Tibial nerve (tissue), 4 donors: ENCODE measurements around the gene ARID3A. TPM values are rescaled to one million over a fixed set of nuclear protein-coding genes. Genes with fewer than 3 reads are reported as not detected.
A peak's percentile ranks its signal among the peaks of the same experiment; 100 is the strongest.

ENCODE experiments used
- DNase-seq, 2 donors: peaks; one replicate each; pipeline ENCODE4 v3.0.0-alpha.2; 2019; ENCODE audit warnings: low spot score in 2 of 2
- H3K27ac ChIP-seq, 4 donors: fragments of 200-600 bp; sonication (generic) in 3 of 4; one replicate each; pipeline ENCODE4 v1.5.1; 2017 to 2019; ENCODE audit warnings: mild to moderate bottlenecking in 1 of 4
- H3K27me3 ChIP-seq, 2 donors: fragments of 200-600 bp; sonication (generic) in 1 of 2; one replicate each; pipeline versions ENCODE4 v1.5.1 to v1.6.0; 2017 to 2019
- H3K36me3 ChIP-seq, 3 donors: fragments of 200-600 bp; sonication (generic); one replicate each; pipeline ENCODE4 v1.5.1; 2018 to 2019
- H3K4me1 ChIP-seq, 4 donors: fragments of 200-600 bp; sonication (generic) in 3 of 4; one replicate each; pipeline ENCODE4 v1.5.1; 2017 to 2019
- H3K4me3 ChIP-seq, 4 donors: fragments of 200-600 bp; sonication (generic) in 3 of 4; one replicate each; pipeline ENCODE4 v1.5.1; 2017 to 2019; ENCODE audit warnings: mild to moderate bottlenecking in 1 of 4, moderate library complexity in 1 of 4
- H3K9me3 ChIP-seq, 4 donors: fragments of 200-600 bp; sonication (generic) in 3 of 4; one replicate each; pipeline ENCODE4 v1.5.1; 2017 to 2019
- CTCF ChIP-seq, 5 experiments: fragments of 200-600 bp in 3 of 5; fragments of 450-650 bp in 2 of 5; sonication (generic) in 3 of 5; IDR thresholded peaks; one replicate each; pipeline ENCODE4 v1.5.1; 2016 to 2019; ENCODE audit warnings: antibody characterized with exemption in 5 of 5, mild to moderate bottlenecking in 3 of 5, moderate library complexity in 2 of 5
- EP300 ChIP-seq, 2 donors: sonication (generic); formaldehyde crosslinking; IDR thresholded peaks; one replicate each; pipeline ENCODE4 v1.6.1; 2017; ENCODE audit warnings: antibody characterized with exemption in 2 of 2, mild to moderate bottlenecking in 1 of 2
- POLR2A ChIP-seq, 2 donors: fragments of 450-650 bp; IDR thresholded peaks; one replicate each; pipeline ENCODE4 v1.6.1; 2017; ENCODE audit warnings: antibody characterized with exemption in 2 of 2, mild to moderate bottlenecking in 2 of 2, moderate library complexity in 2 of 2
- WGBS, 2 donors: methylation state at CpG; one replicate each; pipeline ENCODE4 v1.1.5; 2018; 5-methylcytosine and 5-hydroxymethylcytosine counted together
- total RNA-seq, 4 donors: library from RNA; depleted of rRNA; stranded (reverse); fragments of >200 nt; gene quantifications; one replicate each; pipeline ENCODE4 v1.1.0, GENCODE V29; 2016

ARID3A gene
- total RNA-seq, 4 donors from 2014 or later: 8.1 to 15.3 (median 12.5) TPM

GRCh38 chr19:1013218-1013617 is 87.4 kb downstream of the ARID3A start:
- peaks cover 0 to 49% (median 34%) of the 10 kb centered on the region in 4 donors for H3K4me1 ChIP-seq
- H3K27me3 ChIP-seq: no peaks in the 10 kb centered on the region
- no peak overlapping the region for H3K27ac ChIP-seq
- no peak overlapping the region for H3K4me3 ChIP-seq
- H3K9me3 ChIP-seq: no peaks in the 10 kb centered on the region
- H3K36me3 ChIP-seq: peaks cover 0 to 65% (median 33%) of the 10 kb centered on the region in 3 donors
- no peak for DNase-seq
- 60 to 95% methylated on average over 1 to 3 of the region's 10 CpGs for WGBS, 2 donors
- TF ChIP-seq EP300 (IDR thresholded peaks at IDR 0.05): no peak
- no peak for TF ChIP-seq CTCF (IDR thresholded peaks at IDR 0.05)
- no peak for TF ChIP-seq POLR2A (IDR thresholded peaks at IDR 0.05)

- Histone ChIP-seq H3K27ac (no peak overlapping the region), H3K36me3 (peaks cover 0 to 54% (median 30%) of the 10 kb centered on the region in 3 donors), H3K4me1 (peaks cover 0 to 61% (median 46%) of the 10 kb centered on the region in 4 donors)
Observed at GRCh38 chr19:1014161-1015060, 88.6 kb downstream of the ARID3A start.

GRCh38 chr19:1015061-1015781 is 89.4 kb downstream of the ARID3A start:
- DNase-seq: no peak
- peaks cover 0 to 45% (median 26%) of the 10 kb centered on the region in 3 donors for H3K36me3 ChIP-seq
- H3K27me3 ChIP-seq: no peaks in the 10 kb centered on the region
- H3K4me1 ChIP-seq: peaks cover 0 to 69% (median 53%) of the 10 kb centered on the region in 4 donors
- no peak overlapping the region for H3K4me3 ChIP-seq
- TF ChIP-seq EP300 (IDR thresholded peaks at IDR 0.05): no peak
- no peak for TF ChIP-seq CTCF (IDR thresholded peaks at IDR 0.05)
- no peak for TF ChIP-seq POLR2A (IDR thresholded peaks at IDR 0.05)
- peak overlapping the region in 2 of 4 donors; percentile 13 to 79 for H3K27ac ChIP-seq
- no peaks in the 10 kb centered on the region for H3K9me3 ChIP-seq
- 82 to 90% methylated on average over 4 to 29 of the region's 29 CpGs for WGBS, 2 donors

More at GRCh38 chr19:1014161-1015060, 88.6 kb downstream of the ARID3A start:
- no peak for DNase-seq
- no peak overlapping the region for H3K4me3 ChIP-seq
- no peak for TF ChIP-seq POLR2A (IDR thresholded peaks at IDR 0.05)
- no peak for TF ChIP-seq CTCF (IDR thresholded peaks at IDR 0.05)
- no peak for TF ChIP-seq EP300 (IDR thresholded peaks at IDR 0.05)
- no peaks in the 10 kb centered on the region for H3K27me3 ChIP-seq
- no peaks in the 10 kb centered on the region for H3K9me3 ChIP-seq
- 89 to 93% methylated on average over 35 to 47 of the region's 49 CpGs for WGBS, 2 donors

GRCh38 chr19:1015782-1016646 is 90.2 kb downstream of the ARID3A start:
- H3K36me3 ChIP-seq: peaks cover 0 to 37% (median 18%) of the 10 kb centered on the region in 3 donors
- 20 to 25% methylated on average over 9 to 25 of the region's 31 CpGs for WGBS, 2 donors
- no peak for TF ChIP-seq EP300 (IDR thresholded peaks at IDR 0.05)
- TF ChIP-seq POLR2A (IDR thresholded peaks at IDR 0.05): no peak
- no peak for TF ChIP-seq CTCF (IDR thresholded peaks at IDR 0.05)
- H3K4me1 ChIP-seq: peaks cover 0 to 70% (median 53%) of the 10 kb centered on the region in 4 donors
- peak overlapping the region in 3 of 4 donors; percentile 64 to 82 (median 79) for H3K27ac ChIP-seq
- no peaks in the 10 kb centered on the region for H3K27me3 ChIP-seq
- no peak overlapping the region for H3K4me3 ChIP-seq
- no peak for DNase-seq
- H3K9me3 ChIP-seq: no peaks in the 10 kb centered on the region
